ENCODE measurements around the gene MTHFSD.
A peak's percentile ranks its signal among the peaks of the same experiment; 100 is the strongest.

MTHFSD gene

DNA sequence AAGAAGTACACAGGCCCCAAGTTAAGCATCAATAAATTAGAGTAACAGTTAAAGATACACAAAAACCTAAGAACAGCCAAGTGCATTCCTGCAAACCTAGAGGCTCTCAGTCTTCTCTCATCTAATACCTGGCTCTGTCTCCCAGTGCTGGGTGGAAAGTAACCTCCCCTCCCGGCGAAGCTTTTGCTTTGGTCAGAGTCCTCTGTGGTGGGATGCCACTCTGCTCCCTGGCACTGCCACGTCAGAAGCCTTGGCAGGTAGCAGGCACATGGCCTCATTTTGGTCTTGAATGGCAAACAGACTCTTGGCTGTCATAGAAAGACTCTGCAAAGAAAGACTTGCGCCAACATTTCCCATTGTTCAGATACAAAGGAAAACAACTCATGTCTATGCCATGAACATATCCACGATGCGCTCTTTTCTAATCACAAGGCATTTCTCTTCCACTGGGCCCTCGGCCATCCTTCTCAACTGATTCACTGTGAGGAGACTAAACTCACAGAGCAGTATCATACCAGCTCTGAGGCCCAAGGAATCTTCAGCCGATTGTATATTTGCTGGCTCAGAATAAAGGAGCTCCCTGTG, 21.2 kb downstream of the MTHFSD start:
- TF ChIP-seq, protein P1, sequence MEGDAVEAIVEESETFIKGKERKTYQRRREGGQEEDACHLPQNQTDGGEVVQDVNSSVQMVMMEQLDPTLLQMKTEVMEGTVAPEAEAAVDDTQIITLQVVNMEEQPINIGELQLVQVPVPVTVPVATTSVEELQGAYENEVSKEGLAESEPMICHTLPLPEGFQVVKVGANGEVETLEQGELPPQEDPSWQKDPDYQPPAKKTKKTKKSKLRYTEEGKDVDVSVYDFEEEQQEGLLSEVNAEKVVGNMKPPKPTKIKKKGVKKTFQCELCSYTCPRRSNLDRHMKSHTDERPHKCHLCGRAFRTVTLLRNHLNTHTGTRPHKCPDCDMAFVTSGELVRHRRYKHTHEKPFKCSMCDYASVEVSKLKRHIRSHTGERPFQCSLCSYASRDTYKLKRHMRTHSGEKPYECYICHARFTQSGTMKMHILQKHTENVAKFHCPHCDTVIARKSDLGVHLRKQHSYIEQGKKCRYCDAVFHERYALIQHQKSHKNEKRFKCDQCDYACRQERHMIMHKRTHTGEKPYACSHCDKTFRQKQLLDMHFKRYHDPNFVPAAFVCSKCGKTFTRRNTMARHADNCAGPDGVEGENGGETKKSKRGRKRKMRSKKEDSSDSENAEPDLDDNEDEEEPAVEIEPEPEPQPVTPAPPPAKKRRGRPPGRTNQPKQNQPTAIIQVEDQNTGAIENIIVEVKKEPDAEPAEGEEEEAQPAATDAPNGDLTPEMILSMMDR (conservative IDR thresholded peaks at IDR 0.05; ENCODE audit: control insufficient read depth, insufficient read depth, low read depth, low read length), result no peak
- DNase-seq (ENCODE audit: low read depth), result no peak
- H3K4me3 ChIP-seq (ENCODE audit: control insufficient read depth, low read depth, low read length), result no peak overlapping the region

DNA sequence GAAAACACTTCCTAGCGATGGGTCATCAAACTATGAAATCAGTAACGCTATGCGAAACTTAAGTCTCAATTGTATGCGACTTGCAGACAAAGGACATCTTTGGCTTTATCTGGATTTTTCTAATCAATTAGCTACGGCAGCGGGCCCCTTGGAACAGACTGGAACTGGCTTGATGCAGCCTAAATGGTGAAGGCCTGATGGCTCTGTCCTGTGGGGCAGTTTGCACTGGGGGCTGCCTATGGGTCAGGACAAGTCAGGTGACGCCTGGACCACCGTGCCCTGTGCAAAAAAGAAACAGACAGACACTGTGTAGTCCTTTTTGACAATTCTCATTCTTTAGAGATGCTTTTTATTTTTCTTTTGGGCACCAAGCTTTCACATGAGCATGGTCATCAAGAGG, 22.0 kb downstream of the MTHFSD start:
- TF ChIP-seq, protein P1 (conservative IDR thresholded peaks at IDR 0.05; ENCODE audit: control insufficient read depth, insufficient read depth, low read depth, low read length), result no peak
- no peak for DNase-seq (ENCODE audit: low read depth)

GRCh38 chr16:86532526-86532815, 22.6 kb downstream of the MTHFSD start:
- TF ChIP-seq, protein P1 (conservative IDR thresholded peaks at IDR 0.05; ENCODE audit: control insufficient read depth, insufficient read depth, low read depth, low read length), result no peak
- DNase-seq (ENCODE audit: low read depth), result no peak
- H3K4me3 ChIP-seq (ENCODE audit: control insufficient read depth, low read depth, low read length), result no peak overlapping the region

More for the DNA sequence above, 22.0 kb downstream of the MTHFSD start:
- no peak overlapping the region for H3K4me3 ChIP-seq (ENCODE audit: control insufficient read depth, low read depth, low read length)

- no peak overlapping the region for H3K4me3 ChIP-seq (ENCODE audit: control insufficient read depth, low read depth, low read length)
- TF ChIP-seq, protein P1 (conservative IDR thresholded peaks at IDR 0.05; ENCODE audit: control insufficient read depth, insufficient read depth, low read depth, low read length), result no peak
- DNase-seq (ENCODE audit: low read depth), result no peak
Measured at GRCh38 chr16:86531641-86532525, 23.2 kb downstream of the MTHFSD start.

- peak; percentile 48 for DNase-seq (ENCODE audit: low read depth)
- no peak overlapping the region for H3K4me3 ChIP-seq (ENCODE audit: control insufficient read depth, low read depth, low read length)
- TF ChIP-seq, protein P1 (conservative IDR thresholded peaks at IDR 0.05; ENCODE audit: control insufficient read depth, insufficient read depth, low read depth, low read length), result no peak
Measured at GRCh38 chr16:86531191-86531545, 23.9 kb downstream of the MTHFSD start.

DNA sequence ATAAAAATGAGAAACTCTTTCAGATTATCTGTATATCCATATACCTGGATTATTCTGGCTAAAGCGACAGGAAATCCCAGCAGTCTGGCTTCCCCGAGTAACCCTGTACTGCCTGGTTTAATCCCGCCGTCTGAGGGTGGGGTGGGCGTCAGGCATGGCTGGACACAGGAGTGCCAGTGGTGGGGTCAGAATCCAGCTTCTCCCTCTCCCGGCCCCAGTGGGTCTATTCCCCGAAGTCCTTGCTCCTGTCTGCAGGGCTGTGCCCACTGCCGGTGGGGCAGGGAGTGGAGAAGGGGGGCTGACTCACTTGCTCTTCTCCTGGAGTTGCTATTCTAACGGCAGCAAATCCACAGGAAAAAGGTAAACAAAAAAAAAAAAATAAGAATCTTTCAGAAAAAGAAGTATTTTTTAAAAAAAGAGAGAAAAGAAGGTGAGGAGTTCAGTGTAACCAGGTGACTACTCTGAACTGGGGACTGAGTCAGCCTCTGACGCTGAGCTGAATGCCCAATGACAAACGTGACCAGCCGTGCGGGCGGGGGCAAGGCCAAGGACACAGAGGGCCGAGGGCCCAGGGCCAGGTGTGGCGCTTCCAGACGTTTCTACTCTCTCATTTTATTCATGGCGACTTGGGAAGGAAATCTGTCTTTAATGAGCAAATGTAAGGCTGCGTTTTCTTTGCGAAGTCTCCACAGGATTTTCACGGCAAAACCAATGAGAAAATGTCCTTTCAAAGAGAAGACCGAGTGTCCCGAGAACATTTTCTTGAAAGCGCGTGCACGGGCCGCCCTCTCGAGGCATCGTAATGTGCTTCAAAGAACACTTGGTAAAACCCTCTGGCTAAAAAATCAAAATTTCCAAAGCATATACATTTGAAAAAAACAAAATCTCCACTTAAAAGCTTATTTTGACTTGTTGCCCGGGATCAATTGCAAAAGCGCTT, 24.5 kb downstream of the MTHFSD start:
- no peak for DNase-seq (ENCODE audit: low read depth)
- no peak overlapping the region for H3K4me3 ChIP-seq (ENCODE audit: control insufficient read depth, low read depth, low read length)
- TF ChIP-seq, protein P1 (conservative IDR thresholded peaks at IDR 0.05; ENCODE audit: control insufficient read depth, insufficient read depth, low read depth, low read length), result no peak

Measured in fibroblast of mammary gland (primary cell).